Pancreas (tissue), 10 donors: ENCODE results near the gene ACTRT2. TPM values are rescaled to one million over a fixed set of nuclear protein-coding genes. Genes with fewer than 3 reads are reported as not detected.

Source experiments
- ATAC-seq, 4 donors: fragments of 200-7000 bp; cut with Tn5 transposase; one replicate each; pipeline versions ENCODE4 v1.8.0 to v1.9.1; 2020; ENCODE audit warnings: mild to moderate bottlenecking in 4 of 4, moderate library complexity in 4 of 4
- DNase-seq, 6 donors: peaks; one replicate each; pipeline ENCODE4 v3.0.0-alpha.2; 2020
- FAIRE-seq: peaks from 2 replicates; lab custom pipeline; 2012; peaks lifted over from hg19 to GRCh38; lab: Jason Lieb, UNC
- H3K27ac ChIP-seq, 4 donors: fragments of 200-600 bp; sonication (generic); 1 replicate in 3 of 4; 2 replicates in 1 of 4; pipeline versions ENCODE4 v1.5.0 to v1.8.0; 2020
- H3K27me3 ChIP-seq, 4 donors: fragments of 200-600 bp; one replicate each; pipeline ENCODE4 v1.8.0; 2021
- H3K36me3 ChIP-seq, 3 donors: fragments of 200-600 bp; sonication (generic) in 1 of 3; one replicate each; pipeline versions ENCODE4 v1.5.0 to v1.8.0; 2020 to 2021
- H3K4me1 ChIP-seq, 3 donors: fragments of 200-600 bp; one replicate each; pipeline ENCODE4 v1.8.0; 2021
- H3K4me3 ChIP-seq, 4 donors: fragments of 200-600 bp; sonication (generic) in 2 of 4; one replicate each; pipeline versions ENCODE4 v1.5.0 to v1.8.0; 2020 to 2021
- H3K9me3 ChIP-seq, 4 donors: fragments of 200-600 bp; one replicate each; pipeline ENCODE4 v1.8.0; 2021
- CTCF ChIP-seq, 4 donors: fragments of 200-600 bp; sonication (generic) in 3 of 4; IDR thresholded peaks; one replicate each; pipeline versions ENCODE4 v1.5.0 to v1.8.0; 2021; ENCODE audit warnings: antibody characterized with exemption in 4 of 4
- WGBS, 2 donors: extraction: QIAGEN DNeasy Blood & Tissue Kit; methylation state at CpG; one replicate each; pipeline ENCODE4 v1.1.7; 2013; 5-methylcytosine and 5-hydroxymethylcytosine counted together
- intact Hi-C, 3 donors: fragments of 100-400 bp; cut with DNase I; formaldehyde crosslinking; loops; one replicate each; pipeline versions ENCODE4 v1.11.1 to v1.14.2; 2022
- polyA plus RNA-seq, 2 donors: library from polyadenylated mRNA; stranded (reverse); fragments of 200-250 nt; gene quantifications; one replicate each; pipeline ENCODE4 v1.2.3, GENCODE V29; 2013
- total RNA-seq, 6 donors: library from RNA; stranded (reverse); fragmentation: NEBNext Ultra II Directional in 4 of 6; extraction: Animal tissue kit (Norgen Biotek cat#: 25700) in 4 of 6; gene quantifications; one replicate each; pipeline versions ENCODE4 v1.2.1 to v1.2.4, GENCODE V29; 2021 to 2023
- donor health status: healthy with polysubstance abuse.
- donor health status: DM: no; HTN: no; CAD: no; lungs with moderate emphysema.
- donor health status: DM: no; HTN: no; CAD: no.
- donor health status: control.
- donor health status: control.
- donor health status: Bipolar disorder and iron deficiency.
- donor health status: DM: yes; HTN: yes; CAD: no.
- donor health status: DM: no; HTN: no; CAD: no.
- donor health status: DM: no; HTN: no; CAD: no.
- donor health status: DM: yes; HTN: yes; CAD: no.

ACTRT2 gene
- total and polyA plus RNA-seq, 8 donors, result not detected

- FAIRE-seq (no peak), DNase-seq (peak in 2 of 6 donors; percentile 7 to 59), ATAC-seq (no peak)
- intact Hi-C loops, result no loop called here
- Histone ChIP-seq H3K9me3 (no peaks in the 10 kb centered on the region), H3K36me3 (no peaks in the 10 kb centered on the region), H3K27me3 (no peaks in the 10 kb centered on the region), H3K4me3 (no peak overlapping the region), H3K4me1 (peaks cover 12 to 18% (median 15%) of the 10 kb centered on the region in 3 donors), H3K27ac (no peak overlapping the region)
- no peak for TF ChIP-seq CTCF (IDR thresholded peaks at IDR 0.05)
- WGBS, 2 donors, result 70 to 82% methylated on average over 18 of the region's 18 CpGs
Observed at GRCh38 chr1:2973601-2974593, 47.4 kb upstream of the ACTRT2 start.

GRCh38 chr1:2974701-2975301, 46.5 kb upstream of the ACTRT2 start:
- DNase-seq (peak in 2 of 6 donors; percentile 6 to 47), FAIRE-seq (no peak), ATAC-seq (no peak)
- no peaks in the 10 kb centered on the region for H3K9me3 ChIP-seq
- H3K4me3 ChIP-seq, result no peak overlapping the region
- no peaks in the 10 kb centered on the region for H3K27me3 ChIP-seq
- TF ChIP-seq CTCF (IDR thresholded peaks at IDR 0.05), result no peak
- H3K27ac ChIP-seq, result no peak overlapping the region
- 72 to 83% methylated on average over 18 of the region's 18 CpGs for WGBS, 2 donors
- no peaks in the 10 kb centered on the region for H3K36me3 ChIP-seq
- intact Hi-C loops, result no loop called here
- H3K4me1 ChIP-seq, result peaks cover 12 to 15% (median 12%) of the 10 kb centered on the region in 3 donors

GRCh38 chr1:2975466-2976179, 45.6 kb upstream of the ACTRT2 start:
- intact Hi-C loops, result no loop called here
- TF ChIP-seq CTCF (IDR thresholded peaks at IDR 0.05), result no peak
- H3K9me3 ChIP-seq, result no peaks in the 10 kb centered on the region
- H3K27me3 ChIP-seq, result no peaks in the 10 kb centered on the region
- peaks cover 12 to 15% (median 12%) of the 10 kb centered on the region in 3 donors for H3K4me1 ChIP-seq
- 46 to 47% methylated on average over 19 of the region's 19 CpGs for WGBS, 2 donors
- FAIRE-seq (no peak), ATAC-seq (peak; percentile 56 to 80 (median 68)), DNase-seq (peak in 3 of 6 donors; percentile 18 to 70 (median 60))
- H3K27ac ChIP-seq, result peak overlapping the region in 2 of 4 donors; percentile 44 to 61
- no peaks in the 10 kb centered on the region for H3K36me3 ChIP-seq
- no peak overlapping the region for H3K4me3 ChIP-seq

GRCh38 chr1:2976180-2976562, 45.1 kb upstream of the ACTRT2 start:
- DNase-seq (peak in 3 of 6 donors; percentile 35 to 78 (median 59)), ATAC-seq (peak in 2 of 4 donors; percentile 40 to 64), FAIRE-seq (no peak)
- WGBS, 2 donors, result 44 to 53% methylated on average over 6 of the region's 6 CpGs
- Histone ChIP-seq H3K4me3 (no peak overlapping the region), H3K4me1 (peaks cover 12 to 15% (median 12%) of the 10 kb centered on the region in 3 donors), H3K36me3 (no peaks in the 10 kb centered on the region), H3K27me3 (no peaks in the 10 kb centered on the region), H3K9me3 (no peaks in the 10 kb centered on the region), H3K27ac (peak overlapping the region in 2 of 4 donors; percentile 44 to 61)
- no peak for TF ChIP-seq CTCF (IDR thresholded peaks at IDR 0.05)
- intact Hi-C loops, result no loop called here
